Loucy (cell line): ENCODE data around the gene JARID2.

Source experiments
- H2AFZ ChIP-seq: fragments of 200-600 bp; sonication (generic); 2 replicates; pipeline ENCODE4 v1.6.0; 2016; ENCODE audit warnings: antibody characterized with exemption, mild to moderate bottlenecking, low read length, moderate library complexity
- H3F3A ChIP-seq: fragments of 200-600 bp; 2 replicates; pipeline ENCODE4 v1.6.0; 2016; ENCODE audit warnings: antibody characterized with exemption, low read depth, mild to moderate bottlenecking
- H3K27me3 ChIP-seq: fragments of 200-600 bp; sonication (generic); 2 replicates; pipeline ENCODE4 v1.6.1; 2014; ENCODE audit warnings: low read length, mild to moderate bottlenecking; ENCODE audit not compliant: insufficient read depth, poor library complexity, severe bottlenecking
- H3K36me3 ChIP-seq: fragments of 200-600 bp; sonication (generic); 2 replicates; pipeline ENCODE4 v1.6.1; 2016; ENCODE audit warnings: low read length; ENCODE audit not compliant: insufficient read depth
- H3K4me1 ChIP-seq: fragments of 200-600 bp; sonication (generic); 2 replicates; pipeline ENCODE4 v1.5.1; 2014; ENCODE audit warnings: low read length, mild to moderate bottlenecking; ENCODE audit not compliant: insufficient read depth, poor library complexity, severe bottlenecking
- H3K4me2 ChIP-seq: fragments of 200-600 bp; sonication (generic); 2 replicates; pipeline ENCODE4 v1.6.0; 2014; ENCODE audit warnings: antibody characterized with exemption, low read length, low read depth, mild to moderate bottlenecking; ENCODE audit not compliant: poor library complexity, severe bottlenecking
- H3K4me3 ChIP-seq: fragments of 200-600 bp; sonication (generic); 2 replicates; pipeline ENCODE4 v1.5.1; 2014; ENCODE audit warnings: low read length, mild to moderate bottlenecking, mixed read lengths; ENCODE audit not compliant: poor library complexity, severe bottlenecking
- H3K79me2 ChIP-seq: fragments of 200-600 bp; sonication (generic); 2 replicates; pipeline ENCODE4 v1.6.1; 2014; ENCODE audit warnings: low read length; ENCODE audit not compliant: insufficient read depth
- H3K9ac ChIP-seq: fragments of 200-600 bp; sonication (generic); 2 replicates; pipeline ENCODE4 v1.6.0; 2014; ENCODE audit warnings: mild to moderate bottlenecking, low read depth, low read length, moderate library complexity; ENCODE audit not compliant: poor library complexity, severe bottlenecking
- H3K9me2 ChIP-seq: fragments of 200-600 bp; sonication (generic); replicated peaks from 2 replicates; pipeline ENCODE4 v1.6.1; 2016; ENCODE audit warnings: low read depth, low read length, mixed read lengths
- H3K9me3 ChIP-seq: fragments of 200-600 bp; sonication (generic); 2 replicates; pipeline ENCODE4 v1.6.1; 2014; ENCODE audit warnings: mild to moderate bottlenecking, antibody characterized with exemption, low read length, low read depth; ENCODE audit not compliant: insufficient read depth
- H4K20me1 ChIP-seq: fragments of 200-600 bp; sonication (generic); 2 replicates; pipeline ENCODE4 v1.6.0; 2014; ENCODE audit warnings: antibody characterized with exemption, low read length, mild to moderate bottlenecking; ENCODE audit not compliant: insufficient read depth, poor library complexity, severe bottlenecking
- CTCF ChIP-seq: fragments of 200-600 bp; sonication (generic); conservative IDR thresholded peaks from 2 replicates; pipeline ENCODE4 v1.5.1; 2014; ENCODE audit warnings: mild to moderate bottlenecking, antibody characterized with exemption, low read length
- EZH2phosphoT487 ChIP-seq: fragments of 200-600 bp; IDR thresholded peaks from 2 replicates; pipeline ENCODE4 v1.6.1; 2018; ENCODE audit warnings: antibody characterized with exemption, mild to moderate bottlenecking, moderate library complexity, borderline replicate concordance

The JARID2 gene

GRCh38 chr6:15515660-15516375 is 269.9 kb downstream of the JARID2 start:
- Histone ChIP-seq H3K4me2 (no peak overlapping the region), H4K20me1 (peaks cover 21% of the 10 kb centered on the region), H2AFZ (no peak overlapping the region)

GRCh38 chr6:15516378-15516777 is 270.5 kb downstream of the JARID2 start:
- Histone ChIP-seq H3K27me3 (no peaks in the 10 kb centered on the region), H3K36me3 (peaks cover 99% of the 10 kb centered on the region), H4K20me1 (peaks cover 18% of the 10 kb centered on the region), H3F3A (no peaks in the 10 kb centered on the region; the same call in 1 of the 2 replicates), H3K9me3 (no peaks in the 10 kb centered on the region), H3K79me2 (peaks cover 14% of the 10 kb centered on the region; the same call in 1 of the 2 replicates), H3K9me2 (no peaks in the 10 kb centered on the region), H3K4me1 (no peaks in the 10 kb centered on the region), H3K9ac (no peak overlapping the region), H3K4me3 (no peak overlapping the region), H3K4me2 (no peak overlapping the region), H2AFZ (no peak overlapping the region)
- TF ChIP-seq CTCF: no peak
- no peak for TF ChIP-seq EZH2phosphoT487

More at GRCh38 chr6:15515660-15516375, 269.9 kb downstream of the JARID2 start:
- Histone ChIP-seq H3K4me3 (no peak overlapping the region), H3K27me3 (no peaks in the 10 kb centered on the region), H3K4me1 (no peaks in the 10 kb centered on the region), H3K9ac (no peak overlapping the region), H3K9me3 (no peaks in the 10 kb centered on the region), H3K36me3 (peaks cover 100% of the 10 kb centered on the region), H3K9me2 (no peaks in the 10 kb centered on the region), H3K79me2 (peaks cover 14% of the 10 kb centered on the region; the same call in 1 of the 2 replicates), H3F3A (no peaks in the 10 kb centered on the region; the same call in 1 of the 2 replicates)
- TF ChIP-seq CTCF: no peak
- no peak for TF ChIP-seq EZH2phosphoT487

GRCh38 chr6:15516923-15517560 is 271.2 kb downstream of the JARID2 start:
- Histone ChIP-seq H3K4me2 (no peak overlapping the region), H3F3A (no peaks in the 10 kb centered on the region; the same call in 1 of the 2 replicates), H4K20me1 (peaks cover 13% of the 10 kb centered on the region), H3K9ac (no peak overlapping the region), H3K79me2 (0 out of 2 replicates have a peak, but pooled peaks cover 14% of the 10 kb centered on the region), H3K9me3 (no peaks in the 10 kb centered on the region), H3K36me3 (peaks cover 99% of the 10 kb centered on the region), H3K4me3 (no peak overlapping the region), H2AFZ (no peak overlapping the region), H3K9me2 (no peaks in the 10 kb centered on the region), H3K4me1 (peaks cover 2% of the 10 kb centered on the region), H3K27me3 (no peaks in the 10 kb centered on the region)
- TF ChIP-seq CTCF (no peak), EZH2phosphoT487 (no peak)
